CD4-positive, alpha-beta T cell treated with Interleukin-4 for 1 hour (primary cell): ENCODE measurements around the gene SLC12A6.

ENCODE experiments used
- DNase-seq, 2 donors: peaks; one replicate each; pipeline ENCODE4 v3.0.0-alpha.2; 2020 to 2022

SLC12A6 gene

DNA sequence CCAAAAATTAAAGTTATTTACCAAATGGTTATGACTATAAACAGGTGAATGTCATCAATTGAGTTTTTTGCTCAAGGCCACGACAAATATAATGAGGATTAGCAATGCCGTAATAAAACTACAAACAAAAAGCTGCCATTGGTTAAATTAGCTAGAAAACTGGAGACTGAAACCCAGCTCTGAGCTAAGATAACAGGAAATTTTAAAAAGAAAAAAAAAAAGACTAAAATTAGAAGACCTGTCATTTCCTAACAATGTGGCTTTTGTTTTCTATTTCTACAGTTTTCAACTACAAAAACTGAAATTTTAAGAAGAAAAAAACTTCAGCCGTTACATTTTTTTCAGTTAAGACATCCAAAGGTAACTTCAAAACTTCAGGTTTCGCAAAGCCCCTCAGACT is 9.7 kb downstream of the SLC12A6 start:
- DNase-seq, result peak in 1 of 2 donors; percentile 38

GRCh38 chr15:34325368-34325767 is 12.2 kb downstream of the SLC12A6 start:
- no peak for DNase-seq

GRCh38 chr15:34324933-34325332 is 12.6 kb downstream of the SLC12A6 start:
- DNase-seq, result no peak

DNA sequence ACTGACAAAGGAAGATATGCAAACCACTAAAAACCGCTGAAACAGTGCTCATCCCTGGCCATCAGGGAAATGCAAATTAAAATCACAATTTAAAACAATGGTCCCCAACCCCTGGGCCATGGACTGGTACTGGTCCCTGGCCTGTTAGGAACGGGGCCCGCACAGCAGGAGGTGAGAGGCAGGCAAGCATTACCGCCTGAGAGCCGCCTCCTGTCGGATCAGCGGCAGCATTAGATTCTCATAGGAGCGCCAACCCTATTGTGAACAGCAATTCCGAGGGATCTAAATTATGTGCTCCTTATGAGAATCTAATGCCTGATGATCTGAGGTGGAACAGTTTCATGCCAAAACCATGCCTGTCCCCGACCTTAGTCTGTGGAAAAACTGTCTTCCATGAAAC is 14.4 kb downstream of the SLC12A6 start:
- no peak for DNase-seq

- DNase-seq, result peak; percentile 37 to 38
These were observed 19.1 kb downstream of the SLC12A6 start for GRCh38 chr15:34318277-34319079.

- no peak for DNase-seq
These were observed 22.8 kb downstream of the SLC12A6 start for GRCh38 chr15:34314491-34315490.

DNA sequence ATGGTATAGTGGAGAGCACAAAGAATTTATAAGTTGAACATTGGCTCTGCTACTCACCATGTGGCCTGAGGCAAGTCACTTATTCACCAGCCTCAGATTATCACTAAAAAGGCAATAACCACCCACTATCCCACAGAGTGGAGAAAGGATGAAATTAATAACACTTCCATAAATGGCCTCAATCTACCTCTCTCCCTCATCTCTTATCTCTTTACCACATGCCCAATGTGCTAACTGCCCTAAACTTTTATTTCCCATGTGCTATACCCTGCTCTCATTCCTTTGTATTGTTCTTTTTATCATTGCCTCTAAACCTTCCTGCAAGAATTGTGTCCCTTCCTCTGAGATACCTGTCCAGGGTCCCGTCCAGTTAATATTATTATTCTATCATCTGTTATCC is 26.0 kb downstream of the SLC12A6 start:
- no peak for DNase-seq

DNA sequence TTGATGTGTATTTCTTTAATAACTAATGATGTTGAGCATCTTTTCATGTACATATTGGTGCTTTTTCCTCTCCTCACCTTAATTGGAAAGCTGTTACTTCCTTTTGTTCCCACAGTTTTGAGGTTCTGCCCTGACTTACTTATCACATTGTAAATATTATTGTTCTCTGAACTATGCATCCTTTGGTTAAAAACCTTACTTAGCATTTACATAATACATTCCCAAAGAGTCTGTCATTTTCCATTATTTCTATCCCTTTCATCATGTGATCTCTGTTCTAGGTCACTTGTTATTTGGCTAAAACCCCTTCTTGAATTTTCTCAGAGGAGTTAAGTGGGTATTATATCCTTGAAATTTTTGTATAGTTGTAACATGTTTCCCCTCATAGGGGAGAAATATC is 33.0 kb downstream of the SLC12A6 start:
- no peak for DNase-seq

GRCh38 chr15:34301058-34301457 is 36.5 kb downstream of the SLC12A6 start:
- no peak for DNase-seq

DNA sequence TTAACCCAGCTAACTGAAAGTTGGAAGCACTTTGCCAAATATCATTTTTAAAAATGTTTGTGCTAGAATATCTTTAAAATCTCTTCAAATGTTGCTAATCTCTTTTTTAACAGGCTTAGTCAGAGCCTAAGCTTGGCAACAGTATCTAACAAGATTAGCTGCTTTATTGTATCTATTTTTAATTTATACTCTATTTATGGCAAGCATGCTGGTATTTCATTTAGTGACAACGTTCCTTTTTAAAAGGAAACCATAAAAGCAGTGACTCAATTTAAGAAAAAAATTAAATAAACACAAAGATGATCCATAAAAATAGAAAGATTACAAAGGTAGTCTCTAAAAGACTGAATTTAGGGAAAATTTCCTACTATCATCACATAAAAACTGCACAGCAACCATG is 40.5 kb downstream of the SLC12A6 start:
- no peak for DNase-seq

GRCh38 chr15:34292621-34293020 is 45.0 kb downstream of the SLC12A6 start:
- no peak for DNase-seq

- DNase-seq, result no peak
These were observed 52.6 kb downstream of the SLC12A6 start for GRCh38 chr15:34284937-34285336.

DNA sequence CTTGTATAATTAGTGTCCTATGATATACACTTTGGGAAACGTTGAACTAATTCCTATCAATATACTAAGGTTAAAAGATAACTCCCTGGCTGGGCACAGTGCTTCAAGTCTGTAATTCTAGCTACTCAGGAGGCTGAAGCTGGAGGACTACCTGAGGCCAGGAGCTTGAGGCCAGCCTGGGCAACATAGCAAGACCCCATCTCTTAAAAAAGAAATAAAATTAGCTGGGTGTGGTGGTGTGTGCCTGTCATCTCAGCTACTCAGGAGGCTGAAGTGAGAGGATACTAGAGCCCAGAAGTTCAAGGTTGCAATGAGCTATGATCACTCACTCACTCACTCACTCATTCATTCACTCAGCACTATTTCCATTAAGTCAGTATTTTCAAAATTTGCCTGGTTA is 55.2 kb downstream of the SLC12A6 start:
- no peak for DNase-seq

DNA sequence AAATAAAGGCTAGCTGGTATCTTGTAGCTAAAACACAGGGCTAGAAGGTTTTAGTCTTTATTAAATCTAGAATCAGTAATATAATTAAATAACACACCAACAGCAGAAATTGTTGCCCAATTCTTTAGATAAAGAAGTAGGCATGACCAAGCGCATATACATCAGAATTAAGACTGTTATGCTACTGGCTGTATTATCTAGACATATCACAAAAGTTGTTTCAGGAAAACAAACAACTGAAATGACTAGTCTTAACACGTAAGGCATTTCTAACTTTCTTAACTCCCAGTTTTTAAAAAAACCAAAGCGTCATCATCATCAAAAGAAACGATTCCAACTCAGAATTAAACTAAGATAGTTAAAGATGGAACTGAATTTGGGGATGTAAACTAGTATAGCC is 57.4 kb downstream of the SLC12A6 start:
- DNase-seq, result no peak

DNA sequence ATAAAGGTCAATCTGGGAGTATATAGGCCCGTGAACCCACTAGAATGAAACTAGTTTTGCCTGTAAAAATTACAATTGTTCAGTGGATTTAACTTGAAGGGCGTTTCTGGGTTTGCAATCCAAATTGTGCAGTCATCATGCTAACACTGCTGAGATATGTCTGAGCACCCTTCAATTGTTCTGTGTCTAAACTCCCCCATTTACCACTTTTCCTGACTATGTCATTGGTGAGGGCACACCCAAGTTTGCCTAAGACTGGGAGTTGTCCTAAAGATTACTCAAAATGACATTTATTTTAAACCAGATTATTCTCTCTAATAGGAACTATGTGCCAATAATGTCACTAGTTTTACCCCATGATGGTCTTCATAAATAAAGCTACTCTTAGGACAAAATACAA is 58.2 kb downstream of the SLC12A6 start:
- no peak for DNase-seq

DNA sequence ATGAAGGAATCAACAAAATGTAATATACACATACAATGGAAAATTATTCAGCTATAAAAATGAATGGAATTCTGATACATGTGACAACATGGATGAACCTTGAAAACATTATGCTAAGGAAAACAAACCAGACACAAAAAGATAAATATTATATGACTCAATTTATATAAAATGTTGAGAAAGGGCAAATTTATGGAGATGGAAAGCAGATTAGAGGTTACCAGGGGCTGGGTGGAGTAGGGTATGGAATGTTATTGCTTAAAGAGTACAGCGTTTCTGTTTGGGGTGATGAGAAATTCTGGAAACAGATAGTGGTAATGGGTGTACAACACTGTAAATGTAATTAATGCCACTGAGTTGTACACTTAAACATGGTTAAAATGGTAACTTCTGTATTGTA is 61.9 kb downstream of the SLC12A6 start:
- no peak for DNase-seq

DNA sequence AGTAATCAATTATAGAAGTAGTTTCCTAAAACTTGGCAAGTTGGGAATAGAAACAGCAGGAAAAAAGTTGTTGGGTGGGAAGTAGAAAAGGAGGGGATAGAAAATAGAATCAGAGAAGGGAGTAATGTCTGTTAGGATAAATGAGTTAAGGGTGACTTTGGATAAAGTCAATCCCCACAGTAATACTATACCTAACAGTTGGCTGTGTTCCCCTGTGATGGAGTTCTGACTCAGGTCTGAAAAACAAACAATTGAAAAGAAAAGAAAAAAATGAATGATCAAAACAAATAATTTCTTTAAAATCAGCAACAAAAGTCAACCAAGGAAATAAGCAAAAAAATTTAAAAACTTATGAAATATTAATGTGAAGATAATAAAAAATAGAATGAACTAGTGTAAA is 62.4 kb downstream of the SLC12A6 start:
- DNase-seq, result no peak

DNA sequence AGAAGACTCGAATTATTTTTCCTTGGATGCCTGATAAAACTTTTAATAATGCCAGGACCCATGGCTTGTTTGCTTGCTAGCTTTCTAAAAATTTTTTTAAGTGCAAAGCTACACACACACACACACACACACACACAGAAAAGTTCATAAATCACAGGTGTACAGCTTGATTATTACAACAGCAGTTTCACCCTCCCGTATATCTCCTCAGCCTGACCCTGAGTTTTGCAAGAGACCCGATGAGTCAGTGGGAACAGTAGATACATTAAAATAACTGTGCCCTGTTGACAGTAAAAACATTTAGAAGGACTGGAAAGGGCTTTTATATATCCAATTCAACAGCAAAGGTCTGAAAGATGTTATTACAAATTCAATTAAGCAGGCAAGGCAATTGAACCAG is 66.1 kb downstream of the SLC12A6 start:
- DNase-seq, result no peak

DNA sequence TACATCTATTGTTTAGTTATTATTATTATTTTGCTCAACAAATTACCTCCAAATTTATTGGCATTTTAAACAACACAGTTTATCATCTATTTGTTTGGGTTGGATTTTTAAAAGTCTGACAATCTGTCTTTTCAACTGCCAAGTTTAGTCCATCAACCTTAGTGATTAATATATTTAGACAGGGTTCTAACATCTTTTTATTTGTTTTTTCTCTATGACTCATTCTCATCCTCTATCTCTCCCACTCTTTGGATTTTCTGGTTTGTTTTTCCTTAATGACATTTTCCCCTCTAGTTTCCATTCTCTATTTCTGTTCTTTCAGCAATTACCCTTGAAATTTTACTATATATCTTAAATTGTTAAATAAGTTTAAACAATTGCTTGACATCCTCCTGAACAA is 70.8 kb downstream of the SLC12A6 start:
- no peak for DNase-seq

- DNase-seq, result no peak
These were observed 73.5 kb downstream of the SLC12A6 start for GRCh38 chr15:34264076-34264475.

GRCh38 chr15:34262362-34262761 is 75.2 kb downstream of the SLC12A6 start:
- no peak for DNase-seq

- DNase-seq, result no peak
These were observed 78.0 kb downstream of the SLC12A6 start for GRCh38 chr15:34259566-34259965.

DNA sequence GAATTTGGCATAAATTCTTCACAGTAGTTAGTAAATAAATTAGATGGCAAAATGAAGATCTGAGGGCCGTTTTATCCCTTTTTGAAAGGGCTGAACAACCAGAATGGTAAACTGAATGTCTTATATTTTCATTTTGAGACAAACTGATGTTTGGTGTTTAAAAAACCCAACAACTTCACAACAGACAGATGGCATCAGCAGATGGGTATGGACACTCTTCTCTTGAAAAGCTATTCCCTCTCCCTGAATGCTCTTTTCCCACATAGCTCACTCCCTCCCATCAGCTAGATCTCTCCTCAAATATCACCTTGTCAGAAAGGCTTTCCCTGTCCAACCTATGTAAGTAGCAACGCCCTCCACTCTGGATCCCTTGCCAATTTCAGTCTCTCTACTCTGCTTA is 79.4 kb downstream of the SLC12A6 start:
- DNase-seq, result no peak

DNA sequence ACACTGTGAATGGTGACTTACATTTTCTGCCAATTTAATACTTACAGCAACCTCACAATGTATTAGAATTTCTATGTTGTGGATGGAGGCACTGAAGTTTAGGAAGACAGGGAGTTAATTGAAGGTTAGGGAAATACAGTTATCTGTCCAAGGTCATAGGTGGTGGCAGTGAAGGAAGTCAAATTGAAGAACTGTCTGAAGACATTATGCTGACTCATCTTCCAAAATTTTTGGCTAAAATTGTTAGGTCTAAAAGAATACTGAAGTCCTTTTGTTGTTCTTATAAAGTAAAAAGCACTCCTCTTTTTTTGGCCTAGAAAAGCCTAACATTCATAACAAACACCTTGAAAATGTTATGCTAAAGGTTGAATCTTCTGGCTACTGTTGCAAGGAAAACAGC is 85.0 kb downstream of the SLC12A6 start:
- no peak for DNase-seq
